ENCODE results near the gene CTAGE9.
"Not testable (repeated sequence)": the region's sequence is repeated elsewhere in the genome, so short reads cannot be mapped to it uniquely, and the experiment has no call there.

CTAGE9 gene

GRCh38 chr6:131710917-131711316 lies at the start of gene CTAGE9:
TSS of gene CTAGE9 (minus strand) at chr6:131711017. CDS start at chr6:131711017, 0 bp downstream.
- H3K27me3 Mint-ChIP-seq, H3K9me3 Mint-ChIP-seq: not testable (repeated sequence)

GRCh38 chr6:131758920-131759319 lies 48.1 kb upstream of the CTAGE9 start:
- Mint-ChIP-seq H3K4me1 (no peaks in the 10 kb centered on the region), H3K27me3 (peaks cover 41% of the 10 kb centered on the region), H3K4me3 (no peak overlapping the region), H3K27ac (no peak overlapping the region), H3K9me3 (no peaks in the 10 kb centered on the region)
- no peak for DNase-seq
- ATAC-seq, result no peak

More at GRCh38 chr6:131710917-131711316, at the start of gene CTAGE9:
- H3K4me1 Mint-ChIP-seq, H3K27ac Mint-ChIP-seq, ATAC-seq, DNase-seq, H3K4me3 Mint-ChIP-seq: not testable (repeated sequence)

GRCh38 chr6:131756039-131756438 lies 45.2 kb upstream of the CTAGE9 start:
- Mint-ChIP-seq H3K27me3 (peaks cover 38% of the 10 kb centered on the region), H3K4me3 (no peak overlapping the region), H3K4me1 (no peaks in the 10 kb centered on the region), H3K9me3 (no peaks in the 10 kb centered on the region), H3K27ac (no peak overlapping the region)
- DNase-seq (no peak), ATAC-seq (no peak)

- Mint-ChIP-seq H3K4me1 (no peaks in the 10 kb centered on the region), H3K9me3 (no peaks in the 10 kb centered on the region), H3K4me3 (no peak overlapping the region), H3K27me3 (peaks cover 38% of the 10 kb centered on the region), H3K27ac (no peak overlapping the region)
- ATAC-seq (no peak), DNase-seq (no peak)
Measured at GRCh38 chr6:131755597-131755996, 44.8 kb upstream of the CTAGE9 start.

GRCh38 chr6:131754715-131755567 lies 44.1 kb upstream of the CTAGE9 start:
- no peak overlapping the region for H3K27ac Mint-ChIP-seq
- DNase-seq (no peak), ATAC-seq (no peak)
- no peak overlapping the region for H3K4me3 Mint-ChIP-seq
- no peaks in the 10 kb centered on the region for H3K9me3 Mint-ChIP-seq
- H3K27me3 Mint-ChIP-seq, result peaks cover 38% of the 10 kb centered on the region
- no peaks in the 10 kb centered on the region for H3K4me1 Mint-ChIP-seq

GRCh38 chr6:131754088-131754487 lies 43.3 kb upstream of the CTAGE9 start:
- Mint-ChIP-seq H3K9me3 (no peaks in the 10 kb centered on the region), H3K4me3 (no peak overlapping the region), H3K4me1 (no peaks in the 10 kb centered on the region), H3K27ac (no peak overlapping the region), H3K27me3 (peaks cover 38% of the 10 kb centered on the region)
- ATAC-seq (no peak), DNase-seq (no peak)

GRCh38 chr6:131751012-131751715 lies 40.3 kb upstream of the CTAGE9 start:
- H3K4me1 Mint-ChIP-seq, H3K9me3 Mint-ChIP-seq, ATAC-seq, H3K27ac Mint-ChIP-seq, H3K4me3 Mint-ChIP-seq, DNase-seq: not testable (repeated sequence)
- peaks cover 25% of the 10 kb centered on the region for H3K27me3 Mint-ChIP-seq

- peaks cover 4% of the 10 kb centered on the region for H3K27me3 Mint-ChIP-seq
- H3K4me1 Mint-ChIP-seq, result no peaks in the 10 kb centered on the region
- no peak for DNase-seq
- H3K9me3 Mint-ChIP-seq, result no peaks in the 10 kb centered on the region
- H3K27ac Mint-ChIP-seq, result no peak overlapping the region
- no peak overlapping the region for H3K4me3 Mint-ChIP-seq
- no peak for ATAC-seq
Measured at GRCh38 chr6:131749023-131749422, 38.2 kb upstream of the CTAGE9 start.

GRCh38 chr6:131747821-131748353 lies 37.1 kb upstream of the CTAGE9 start:
- no peaks in the 10 kb centered on the region for H3K9me3 Mint-ChIP-seq
- H3K4me1 Mint-ChIP-seq, result no peaks in the 10 kb centered on the region
- H3K4me3 Mint-ChIP-seq, result no peak overlapping the region
- ATAC-seq (no peak), DNase-seq (no peak)
- no peak overlapping the region for H3K27ac Mint-ChIP-seq
- peaks cover 4% of the 10 kb centered on the region for H3K27me3 Mint-ChIP-seq

- DNase-seq (no peak), ATAC-seq (no peak)
- H3K27me3 Mint-ChIP-seq, result peaks cover 16% of the 10 kb centered on the region
- no peaks in the 10 kb centered on the region for H3K9me3 Mint-ChIP-seq
- H3K4me1 Mint-ChIP-seq, result no peaks in the 10 kb centered on the region
- H3K27ac Mint-ChIP-seq, result no peak overlapping the region
- H3K4me3 Mint-ChIP-seq, result no peak overlapping the region
Measured at GRCh38 chr6:131745476-131745875, 34.7 kb upstream of the CTAGE9 start.

- Mint-ChIP-seq H3K27ac (no peak overlapping the region), H3K4me3 (no peak overlapping the region), H3K9me3 (no peaks in the 10 kb centered on the region), H3K4me1 (no peaks in the 10 kb centered on the region), H3K27me3 (peaks cover 16% of the 10 kb centered on the region)
- DNase-seq (no peak), ATAC-seq (no peak)
Measured at GRCh38 chr6:131744432-131745287, 33.8 kb upstream of the CTAGE9 start.

- peaks cover 16% of the 10 kb centered on the region for H3K27me3 Mint-ChIP-seq
- H3K4me1 Mint-ChIP-seq, result no peaks in the 10 kb centered on the region
- H3K9me3 Mint-ChIP-seq, result no peaks in the 10 kb centered on the region
- H3K4me3 Mint-ChIP-seq, result no peak overlapping the region
- DNase-seq (no peak), ATAC-seq (no peak)
- H3K27ac Mint-ChIP-seq, result no peak overlapping the region
Measured at GRCh38 chr6:131741688-131742393, 31.0 kb upstream of the CTAGE9 start.

GRCh38 chr6:131740161-131740560 lies 29.3 kb upstream of the CTAGE9 start:
- no peak for DNase-seq
- Mint-ChIP-seq H3K4me1 (no peaks in the 10 kb centered on the region), H3K27ac (no peak overlapping the region), H3K4me3 (no peak overlapping the region), H3K9me3 (no peaks in the 10 kb centered on the region), H3K27me3 (peaks cover 16% of the 10 kb centered on the region)
- no peak for ATAC-seq

GRCh38 chr6:131739136-131739535 lies 28.3 kb upstream of the CTAGE9 start:
- no peaks in the 10 kb centered on the region for H3K9me3 Mint-ChIP-seq
- no peaks in the 10 kb centered on the region for H3K4me1 Mint-ChIP-seq
- ATAC-seq, result no peak
- H3K27ac Mint-ChIP-seq, result no peak overlapping the region
- no peak overlapping the region for H3K4me3 Mint-ChIP-seq
- peaks cover 16% of the 10 kb centered on the region for H3K27me3 Mint-ChIP-seq
- no peak for DNase-seq

GRCh38 chr6:131736811-131737210 lies 26.0 kb upstream of the CTAGE9 start:
- Mint-ChIP-seq H3K4me3 (no peak overlapping the region), H3K27me3 (peaks cover 6% of the 10 kb centered on the region), H3K27ac (no peak overlapping the region), H3K9me3 (no peaks in the 10 kb centered on the region), H3K4me1 (no peaks in the 10 kb centered on the region)
- ATAC-seq (no peak), DNase-seq (no peak)
